BJ (cell line): ENCODE measurements around the gene SULT1C2. TPM values are rescaled to one million over a fixed set of nuclear protein-coding genes. Genes with fewer than 3 reads are reported as not detected.
"Not testable (repeated sequence)": the region's sequence is repeated elsewhere in the genome, so short reads cannot be mapped to it uniquely, and the experiment has no call there.

Source experiments
- CTCF ChIA-PET: fragments of 350-600 bp; formaldehyde crosslinking; extraction: SDS; loops from one replicate; lab custom pipeline; 2021; ENCODE audit warnings: antibody characterized with exemption, inconsistent platforms; lab: Yijun Ruan, JAX
- POLR2A ChIA-PET: fragments of 300-600 bp; sonication (Branson Sonifier 250); formaldehyde crosslinking; extraction: SDS; loops from one replicate; lab custom pipeline; 2021; ENCODE audit warnings: antibody characterized with exemption; lab: Charles Lee
- DNase-seq: peaks from one replicate; pipeline ENCODE4 v3.0.0-alpha.2; 2011; ENCODE audit warnings: low read depth
- H3K27me3 ChIP-seq: 2 replicates; pipeline ENCODE4 v1.6.0; 2011; ENCODE audit warnings: low read length; ENCODE audit not compliant: control insufficient read depth, insufficient read depth
- H3K36me3 ChIP-seq: 2 replicates; pipeline ENCODE4 v1.5.1; 2011; ENCODE audit warnings: low read length; ENCODE audit not compliant: control insufficient read depth, insufficient read depth
- H3K4me3 ChIP-seq: 2 replicates; pipeline ENCODE4 v1.5.1; 2011; ENCODE audit warnings: low read depth, mild to moderate bottlenecking, control low read depth, low read length
- polyA plus RNA-seq: library from polyadenylated mRNA; depleted of rRNA; stranded (reverse); fragments of >200 nt; gene quantifications from 2 replicates; pipeline ENCODE4 v1.2.3, GENCODE V29; 2011
- TF ChIP-seq, protein P1 (sequence below): IDR thresholded peaks from 2 replicates; pipeline ENCODE4 v1.5.1; 2011; ENCODE audit warnings: low read depth, mild to moderate bottlenecking, control low read depth, inconsistent platforms, low read length, moderate library complexity; ENCODE audit not compliant: insufficient read depth

Gene SULT1C2
- polyA plus RNA-seq, 1 experiment: not detected

DNA sequence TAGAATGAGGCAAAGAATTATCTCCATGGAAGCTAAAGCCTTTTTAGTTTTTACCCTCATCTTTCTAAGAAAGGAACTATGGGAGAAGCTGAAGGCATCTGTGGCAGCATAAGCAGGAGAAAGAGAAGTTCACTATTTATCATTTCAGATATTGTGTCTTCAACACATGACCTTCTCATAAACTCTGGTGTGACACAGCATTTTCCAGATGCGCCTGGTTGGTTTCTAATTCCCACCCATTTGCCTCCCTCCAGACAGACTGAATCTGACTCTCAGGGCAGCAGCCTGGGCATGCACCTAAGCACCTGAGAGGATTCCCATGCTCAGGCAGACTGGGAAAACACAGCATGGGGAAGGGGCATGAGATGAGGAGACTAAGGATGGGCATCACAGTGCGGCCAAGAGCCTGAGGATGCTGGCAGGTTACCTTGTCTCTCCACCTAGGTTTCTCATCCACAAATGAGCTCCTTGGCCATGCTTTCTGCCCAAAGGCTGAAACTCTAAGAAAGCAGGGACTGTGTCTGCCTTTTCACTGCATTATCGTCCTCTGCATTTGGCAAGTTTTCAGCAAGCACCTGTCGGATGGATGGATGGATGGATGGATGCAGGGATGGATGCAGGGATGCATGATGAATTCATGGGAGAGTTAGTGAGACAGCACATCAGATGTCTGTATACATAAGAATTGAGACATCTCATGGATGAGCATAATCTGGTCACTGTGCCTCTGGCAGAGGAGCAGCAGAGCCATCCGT is 60.3 kb downstream of the SULT1C2 start:
- POLR2A ChIA-PET: no interaction called here
- Histone ChIP-seq H3K36me3 (no peaks in the 10 kb centered on the region), H3K4me3 (no peak overlapping the region), H3K27me3 (peaks cover 8% of the 10 kb centered on the region)
- CTCF ChIA-PET: interaction anchor here (0.7 to 1.4 kb wide), 3 partner anchors 235 to 263 kb away, joined by 3 to 7 read pairs (median 5); no protein-coding TSS in a partner anchor
- TF ChIP-seq, protein P1, sequence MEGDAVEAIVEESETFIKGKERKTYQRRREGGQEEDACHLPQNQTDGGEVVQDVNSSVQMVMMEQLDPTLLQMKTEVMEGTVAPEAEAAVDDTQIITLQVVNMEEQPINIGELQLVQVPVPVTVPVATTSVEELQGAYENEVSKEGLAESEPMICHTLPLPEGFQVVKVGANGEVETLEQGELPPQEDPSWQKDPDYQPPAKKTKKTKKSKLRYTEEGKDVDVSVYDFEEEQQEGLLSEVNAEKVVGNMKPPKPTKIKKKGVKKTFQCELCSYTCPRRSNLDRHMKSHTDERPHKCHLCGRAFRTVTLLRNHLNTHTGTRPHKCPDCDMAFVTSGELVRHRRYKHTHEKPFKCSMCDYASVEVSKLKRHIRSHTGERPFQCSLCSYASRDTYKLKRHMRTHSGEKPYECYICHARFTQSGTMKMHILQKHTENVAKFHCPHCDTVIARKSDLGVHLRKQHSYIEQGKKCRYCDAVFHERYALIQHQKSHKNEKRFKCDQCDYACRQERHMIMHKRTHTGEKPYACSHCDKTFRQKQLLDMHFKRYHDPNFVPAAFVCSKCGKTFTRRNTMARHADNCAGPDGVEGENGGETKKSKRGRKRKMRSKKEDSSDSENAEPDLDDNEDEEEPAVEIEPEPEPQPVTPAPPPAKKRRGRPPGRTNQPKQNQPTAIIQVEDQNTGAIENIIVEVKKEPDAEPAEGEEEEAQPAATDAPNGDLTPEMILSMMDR: no peak
- no peak for DNase-seq

DNA sequence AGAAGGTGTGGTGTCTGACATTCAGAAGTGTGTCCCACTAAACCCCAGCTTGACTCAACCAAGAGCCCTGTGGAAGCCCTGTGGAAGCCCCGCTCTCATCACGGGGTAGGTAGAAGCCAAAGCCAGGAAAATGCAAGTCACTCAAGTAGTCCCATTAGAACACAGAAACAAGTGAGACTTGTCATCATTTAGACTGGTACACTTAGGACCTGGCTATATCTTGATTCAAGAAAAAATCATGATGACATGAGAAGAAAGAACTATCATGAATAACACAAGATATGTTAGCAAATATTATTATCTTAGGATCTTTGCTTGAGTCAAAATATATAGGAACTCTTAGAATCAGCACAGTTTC is 60.9 kb downstream of the SULT1C2 start:
- no peaks in the 10 kb centered on the region for H3K36me3 ChIP-seq
- TF ChIP-seq, protein P1: no peak
- CTCF ChIA-PET: interaction anchor here (1.4 kb wide), 1 partner anchor 237 kb away, joined by 7 read pairs; no protein-coding TSS in a partner anchor
- no peak for DNase-seq
- POLR2A ChIA-PET: no interaction called here
- peaks cover 8% of the 10 kb centered on the region for H3K27me3 ChIP-seq
- no peak overlapping the region for H3K4me3 ChIP-seq

DNA sequence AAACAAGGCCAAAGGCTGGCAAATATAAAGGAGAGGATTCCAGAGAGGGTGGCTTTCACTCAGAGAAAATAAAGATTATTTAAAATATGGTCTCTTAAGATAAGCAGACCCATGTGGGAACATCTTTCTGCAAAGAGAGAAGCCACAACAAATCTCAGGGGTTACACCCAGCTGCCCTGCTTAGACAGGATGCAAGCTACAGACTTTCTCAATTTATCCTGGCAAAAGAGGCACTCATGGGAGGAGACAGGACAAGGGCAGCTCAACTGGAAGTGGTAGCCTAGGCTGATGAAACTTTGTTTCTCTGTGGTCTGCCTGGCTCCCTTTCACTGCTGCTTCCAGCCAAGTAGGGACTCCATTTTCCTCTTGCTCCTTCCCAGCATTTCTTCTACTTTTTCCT is 63.2 kb downstream of the SULT1C2 start:
- CTCF ChIA-PET: interaction anchor here (0.7 to 2.4 kb wide), 3 partner anchors 138 to 284 kb away, joined by 3 to 17 read pairs (median 15); no protein-coding TSS in a partner anchor
- Histone ChIP-seq H3K36me3 (no peaks in the 10 kb centered on the region), H3K27me3 (peaks cover 4% of the 10 kb centered on the region), H3K4me3 (no peak overlapping the region)
- no peak for DNase-seq
- TF ChIP-seq, protein P1: no peak
- POLR2A ChIA-PET: no interaction called here

DNA sequence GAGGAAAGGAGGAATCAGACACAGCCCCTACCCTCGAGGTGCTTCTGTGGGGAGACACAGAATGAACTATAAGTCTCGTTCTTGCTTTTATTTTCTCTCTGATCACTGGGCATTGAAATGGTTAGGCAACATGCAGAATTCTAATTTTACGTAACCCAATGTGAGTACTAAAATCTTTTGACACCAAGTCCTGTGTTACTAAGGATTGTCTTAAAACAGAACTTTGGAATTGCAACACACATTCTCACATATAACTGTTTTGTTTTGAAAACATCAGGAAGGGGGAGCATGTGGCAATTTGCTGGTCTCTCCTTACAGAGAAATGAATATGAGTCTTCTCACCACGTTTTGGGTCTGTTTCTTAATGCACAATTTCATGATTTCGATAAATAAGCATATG is 65.4 kb downstream of the SULT1C2 start:
- ChIA-PET POLR2A (no interaction called here), CTCF (interaction anchor here (1.1 kb wide), 1 partner anchor 282 kb away, joined by 4 read pairs; no protein-coding TSS in a partner anchor)
- TF ChIP-seq, protein P1: no peak
- DNase-seq: no peak
- H3K4me3 ChIP-seq: no peak overlapping the region
- peaks cover 2% of the 10 kb centered on the region for H3K27me3 ChIP-seq
- no peaks in the 10 kb centered on the region for H3K36me3 ChIP-seq

DNA sequence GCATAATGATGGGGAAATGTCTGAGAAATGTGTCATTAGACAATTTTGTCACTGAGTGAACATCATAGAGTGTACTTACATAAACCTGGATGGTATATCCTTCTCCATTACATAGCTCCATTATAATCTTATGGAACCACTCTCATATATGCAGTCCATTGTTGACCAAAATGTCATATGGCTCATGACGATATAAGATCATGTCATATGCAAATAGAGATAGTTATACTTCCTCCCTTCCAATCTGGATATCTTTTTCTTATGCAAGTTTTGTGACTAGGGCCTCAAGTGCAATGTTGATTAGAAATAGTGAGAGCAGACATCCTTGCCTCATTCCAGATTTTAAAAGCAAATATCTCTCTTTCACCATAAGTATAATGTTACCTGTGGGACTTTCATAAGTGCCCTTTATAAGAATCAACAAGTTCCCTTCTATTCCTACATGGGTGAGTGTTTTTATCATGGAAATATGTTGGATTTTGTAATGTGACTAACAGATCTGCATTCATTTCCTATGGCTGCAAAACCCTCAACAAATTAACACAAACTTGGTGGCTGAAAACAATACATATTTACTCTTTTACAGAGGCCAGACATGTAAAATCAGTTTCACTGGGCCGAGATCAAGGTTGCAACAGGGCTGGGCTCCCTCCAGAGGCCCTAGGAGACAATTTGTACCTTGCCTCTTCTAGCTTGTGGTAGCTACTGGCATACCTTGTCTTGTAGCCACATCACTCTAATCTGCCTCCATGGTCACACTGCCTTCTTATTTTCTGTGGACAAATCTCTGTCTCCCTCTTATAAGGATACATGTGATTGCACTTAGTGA is 67.4 kb downstream of the SULT1C2 start:
- Histone ChIP-seq H3K4me3 (no peak overlapping the region), H3K27me3 (no peaks in the 10 kb centered on the region; the same call in none of the 2 replicates), H3K36me3 (no peaks in the 10 kb centered on the region)
- TF ChIP-seq, protein P1: no peak
- no peak for DNase-seq
- ChIA-PET CTCF (no interaction called here), POLR2A (no interaction called here)

DNA sequence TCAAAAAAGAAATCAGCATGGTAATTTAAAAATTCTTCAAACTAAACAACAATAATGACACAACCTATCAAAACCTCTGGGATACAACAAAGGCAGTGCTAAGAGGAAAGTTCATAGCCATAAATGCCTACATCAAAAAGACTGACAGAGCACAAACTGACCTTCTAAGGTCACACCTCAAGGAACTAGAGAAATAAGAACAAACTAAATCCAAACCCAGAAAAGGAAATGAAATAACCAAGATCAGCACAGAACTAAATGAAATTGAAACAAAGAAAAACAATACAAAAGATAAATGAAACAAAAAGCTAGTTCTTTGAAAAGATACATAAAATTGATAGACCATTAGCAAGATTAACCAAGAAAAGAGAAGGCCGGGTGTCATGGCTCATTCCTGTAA is 70.6 kb downstream of the SULT1C2 start:
- H3K36me3 ChIP-seq, POLR2A ChIA-PET, H3K4me3 ChIP-seq, H3K27me3 ChIP-seq, CTCF ChIA-PET, DNase-seq: not testable (repeated sequence)
